C4-2B (cell line): ENCODE results near the gene KNDC1.

Experiments used
- H3K27ac ChIP-seq: fragments of 450-650 bp; 2 replicates; pipeline ENCODE4 v1.5.1; 2017
- ZFX ChIP-seq: fragments of 450-650 bp; IDR thresholded peaks from 2 replicates; pipeline ENCODE4 v1.6.1; 2017
- TF ChIP-seq, protein P1 (sequence below): fragments of 450-650 bp; conservative IDR thresholded peaks from 2 replicates; pipeline ENCODE4 v1.5.1; 2017; ENCODE audit warnings: mild to moderate bottlenecking

KNDC1 gene

DNA sequence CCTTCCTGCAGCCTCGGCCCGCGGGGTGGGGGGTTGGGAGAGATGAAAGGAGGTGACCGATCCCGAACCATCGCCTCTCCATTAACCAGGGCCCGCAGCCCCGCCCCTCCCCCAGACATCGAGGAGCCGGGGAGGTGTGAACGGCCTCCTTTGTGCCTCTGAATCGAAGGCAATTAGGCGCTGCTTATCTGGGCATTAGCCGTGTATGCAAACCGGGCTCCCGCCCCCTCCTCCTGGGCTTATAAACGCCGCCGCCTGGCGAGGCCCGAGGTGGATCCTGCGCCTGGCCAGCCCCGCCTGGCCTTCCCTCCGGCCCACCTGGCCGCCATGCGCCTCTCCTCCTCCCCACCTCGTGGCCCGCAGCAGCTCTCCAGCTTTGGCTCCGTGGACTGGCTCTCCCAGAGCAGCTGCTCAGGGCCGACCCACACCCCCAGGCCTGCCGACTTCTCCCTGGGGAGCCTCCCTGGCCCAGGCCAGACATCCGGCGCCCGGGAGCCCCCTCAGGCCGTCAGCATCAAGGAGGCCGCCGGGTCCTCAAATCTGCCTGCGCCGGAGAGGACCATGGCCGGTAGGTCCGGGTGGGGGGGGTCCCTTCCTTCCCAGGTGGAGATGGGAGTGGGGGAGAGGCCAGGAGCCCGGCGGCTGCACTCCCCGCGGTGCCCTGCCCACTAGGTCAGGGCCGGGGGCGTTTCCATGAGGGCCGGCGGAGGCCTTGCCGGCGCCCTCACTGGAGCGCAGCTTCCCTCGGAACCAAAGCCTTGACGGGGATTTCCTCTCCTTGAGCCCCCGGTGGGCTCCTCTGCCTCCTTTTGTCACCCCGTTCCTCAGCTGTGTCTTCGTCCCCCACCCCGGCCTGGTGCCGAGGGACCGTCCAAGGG lies 77.8 kb downstream of the KNDC1 start, which contains the start of gene VENTX:
Gene VENTX, plus strand, starts transcription at position 268 of the 878 bp plus-strand sequence. Its CDS starts 60 bp downstream, at position 328.
- no peak within 1 kb of the TSS for H3K27ac ChIP-seq
- no peak for TF ChIP-seq ZFX
- TF ChIP-seq, protein P1, sequence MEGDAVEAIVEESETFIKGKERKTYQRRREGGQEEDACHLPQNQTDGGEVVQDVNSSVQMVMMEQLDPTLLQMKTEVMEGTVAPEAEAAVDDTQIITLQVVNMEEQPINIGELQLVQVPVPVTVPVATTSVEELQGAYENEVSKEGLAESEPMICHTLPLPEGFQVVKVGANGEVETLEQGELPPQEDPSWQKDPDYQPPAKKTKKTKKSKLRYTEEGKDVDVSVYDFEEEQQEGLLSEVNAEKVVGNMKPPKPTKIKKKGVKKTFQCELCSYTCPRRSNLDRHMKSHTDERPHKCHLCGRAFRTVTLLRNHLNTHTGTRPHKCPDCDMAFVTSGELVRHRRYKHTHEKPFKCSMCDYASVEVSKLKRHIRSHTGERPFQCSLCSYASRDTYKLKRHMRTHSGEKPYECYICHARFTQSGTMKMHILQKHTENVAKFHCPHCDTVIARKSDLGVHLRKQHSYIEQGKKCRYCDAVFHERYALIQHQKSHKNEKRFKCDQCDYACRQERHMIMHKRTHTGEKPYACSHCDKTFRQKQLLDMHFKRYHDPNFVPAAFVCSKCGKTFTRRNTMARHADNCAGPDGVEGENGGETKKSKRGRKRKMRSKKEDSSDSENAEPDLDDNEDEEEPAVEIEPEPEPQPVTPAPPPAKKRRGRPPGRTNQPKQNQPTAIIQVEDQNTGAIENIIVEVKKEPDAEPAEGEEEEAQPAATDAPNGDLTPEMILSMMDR: no peak

DNA sequence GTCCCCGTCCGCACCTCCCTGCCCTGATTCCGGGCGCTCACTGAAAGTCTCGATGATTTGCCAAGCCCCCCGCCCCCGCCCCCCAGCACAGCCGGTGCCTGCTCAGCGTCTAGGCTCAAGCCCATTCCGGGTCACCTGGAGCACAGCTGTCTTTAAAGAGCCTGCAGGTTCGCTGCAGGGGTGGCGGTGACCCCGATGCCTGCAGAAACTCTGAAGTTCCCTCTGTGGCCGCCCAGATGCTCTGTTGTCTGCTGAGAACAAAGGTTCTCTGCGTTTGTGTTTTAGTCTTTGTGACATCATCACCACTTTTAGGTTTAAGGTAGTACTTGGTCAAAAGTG lies 78.4 kb downstream of the KNDC1 start:
- TF ChIP-seq, protein P1: no peak
- TF ChIP-seq ZFX: no peak
- H3K27ac ChIP-seq: no peak overlapping the region

DNA sequence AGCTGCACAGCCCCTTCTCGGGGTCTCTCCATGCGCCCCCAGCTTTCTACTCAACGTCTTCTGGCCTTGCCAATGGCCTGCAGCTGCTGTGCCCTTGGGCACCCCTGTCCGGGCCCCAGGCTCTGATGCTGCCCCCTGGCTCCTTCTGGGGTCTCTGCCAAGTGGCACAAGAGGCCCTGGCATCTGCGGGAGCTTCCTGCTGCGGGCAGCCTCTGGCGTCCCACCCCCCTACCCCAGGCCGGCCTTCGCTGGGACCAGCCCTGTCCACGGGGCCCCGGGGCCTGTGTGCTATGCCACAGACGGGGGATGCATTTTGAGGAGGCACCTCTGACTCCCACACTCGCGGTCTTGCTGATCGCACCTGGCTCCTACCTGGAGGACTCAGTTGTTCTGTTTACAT lies 80.0 kb downstream of the KNDC1 start:
- TF ChIP-seq, protein P1: no peak
- TF ChIP-seq ZFX: no peak
- no peak overlapping the region for H3K27ac ChIP-seq

DNA sequence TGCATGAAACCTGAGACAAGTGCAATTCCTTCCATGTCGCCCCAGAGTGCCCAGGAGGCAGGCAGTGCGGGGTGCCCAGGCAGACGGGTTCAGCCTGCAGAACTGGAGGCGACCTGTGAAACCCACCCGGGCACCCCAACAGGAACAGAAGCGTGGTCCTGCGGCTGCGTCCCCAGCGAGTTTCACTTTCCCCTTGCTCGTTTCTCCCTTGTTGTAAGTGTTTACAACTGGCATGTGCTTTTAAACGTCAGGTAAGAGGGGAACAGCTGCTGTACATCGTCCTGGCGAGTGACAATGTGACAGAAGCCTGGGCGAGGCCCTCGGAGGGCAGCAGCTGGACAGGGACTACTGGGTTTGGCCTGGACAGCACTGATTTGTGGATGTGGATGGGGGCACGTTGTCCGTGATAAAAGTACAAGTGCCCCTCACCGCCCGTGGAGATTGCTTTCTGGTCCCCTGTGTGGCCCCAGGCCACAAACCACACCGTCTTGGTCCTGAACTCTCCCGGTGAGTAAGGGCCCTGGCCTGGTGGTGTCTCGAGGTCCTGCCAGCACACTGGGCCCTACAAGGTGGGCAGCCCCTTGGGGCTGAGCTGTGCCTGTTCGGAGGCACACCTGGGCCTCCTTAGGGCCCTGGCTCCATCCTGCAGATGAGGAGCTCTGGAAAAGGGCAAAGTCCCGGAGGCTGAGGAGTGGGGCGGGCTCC lies 81.6 kb downstream of the KNDC1 start:
- TF ChIP-seq, protein P1: no peak
- no peak for TF ChIP-seq ZFX
- H3K27ac ChIP-seq: no peak overlapping the region

DNA sequence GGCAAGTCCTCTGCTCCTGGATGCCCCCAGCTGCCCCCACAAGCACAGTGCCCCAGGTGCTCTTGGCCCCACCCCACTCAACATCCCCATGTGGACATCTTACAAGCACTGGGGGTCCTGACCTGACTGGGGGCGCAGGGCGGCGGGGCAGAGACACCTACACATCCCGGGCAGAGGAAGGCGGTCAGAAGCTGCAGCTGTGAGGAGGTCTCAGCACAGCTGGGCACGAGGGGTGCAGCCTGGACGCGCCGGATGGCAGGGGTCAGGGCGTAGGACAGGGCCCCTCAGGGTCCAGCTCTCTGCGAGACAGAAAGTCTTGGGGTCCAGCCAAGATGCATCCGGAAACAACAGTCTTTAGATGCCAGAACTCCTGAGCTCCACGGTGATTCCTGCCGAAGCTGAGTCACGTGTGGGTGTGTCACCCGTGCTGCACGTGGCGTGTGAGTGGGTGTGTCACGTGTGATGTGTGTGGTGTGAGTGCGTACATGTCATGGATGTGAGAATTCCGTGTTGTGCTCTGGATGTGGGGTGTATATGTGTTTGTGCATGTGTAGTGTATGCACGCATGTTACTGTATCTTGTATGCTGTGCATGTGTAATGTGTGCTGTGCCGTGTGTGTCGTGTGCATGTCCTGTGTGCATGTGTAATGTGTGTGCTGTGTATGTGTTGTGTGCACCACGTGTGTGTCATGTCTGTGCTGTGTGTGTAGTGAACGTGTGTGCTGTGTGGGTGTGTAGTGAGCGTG lies 82.8 kb downstream of the KNDC1 start:
- TF ChIP-seq, protein P1: no peak
- TF ChIP-seq ZFX: no peak
- no peak overlapping the region for H3K27ac ChIP-seq

DNA sequence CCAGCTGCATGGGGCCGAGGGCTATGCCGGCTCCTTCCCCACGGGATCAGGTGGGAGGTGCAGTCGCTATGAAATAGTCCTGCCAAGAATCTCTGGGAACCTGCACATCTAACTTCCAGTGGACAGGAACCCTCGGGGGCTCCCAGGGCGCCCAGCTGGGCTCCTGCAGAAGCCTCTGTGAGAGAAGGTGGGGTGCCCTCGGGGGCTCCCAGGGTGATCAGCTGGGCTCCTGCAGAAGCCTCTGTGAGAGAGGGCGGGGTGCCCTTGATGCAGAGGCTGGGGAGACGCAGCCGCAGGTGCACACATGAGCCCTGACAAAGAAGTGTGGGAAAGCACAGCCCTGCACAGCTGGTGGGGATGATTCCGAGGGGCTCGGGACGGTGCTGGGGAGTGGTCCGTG lies 83.6 kb downstream of the KNDC1 start:
- TF ChIP-seq, protein P1: no peak
- TF ChIP-seq ZFX: no peak
- no peak overlapping the region for H3K27ac ChIP-seq
